Endodermal cell (in vitro differentiated cells): Measurements from ENCODE around the gene CXCL10. TPM values are rescaled to one million over a fixed set of nuclear protein-coding genes. Genes with fewer than 3 reads are reported as not detected.

Experiments used
- DNase-seq: peaks from one replicate; pipeline ENCODE4 v3.0.0-alpha.2; 2017
- H3K27ac ChIP-seq: 2 replicates; pipeline ENCODE4 v1.5.1; 2013; ENCODE audit warnings: mild to moderate bottlenecking, low read depth, low read length, moderate library complexity
- H3K27me3 ChIP-seq: 2 replicates; pipeline ENCODE4 v1.6.1; 2013; ENCODE audit warnings: mild to moderate bottlenecking, low read length, moderate library complexity; ENCODE audit not compliant: insufficient read depth, control insufficient read depth, poor library complexity, severe bottlenecking
- H3K36me3 ChIP-seq: 2 replicates; pipeline ENCODE4 v1.7.0; 2013; ENCODE audit warnings: mild to moderate bottlenecking, low read length, moderate library complexity; ENCODE audit not compliant: control insufficient read depth, insufficient read depth
- H3K4me1 ChIP-seq: one replicate; pipeline ENCODE4 v1.7.0; 2013; ENCODE audit warnings: low read length; ENCODE audit not compliant: control insufficient read depth, insufficient read depth
- H3K4me3 ChIP-seq: 2 replicates; pipeline ENCODE4 v1.5.1; 2013; ENCODE audit warnings: mild to moderate bottlenecking, low read length, moderate library complexity
- H3K9ac ChIP-seq: 2 replicates; pipeline ENCODE4 v1.6.1; 2013; ENCODE audit warnings: mild to moderate bottlenecking, low read length, moderate library complexity; ENCODE audit not compliant: poor library complexity, severe bottlenecking; ENCODE audit errors: extremely low read depth
- H3K9me3 ChIP-seq: 2 replicates; pipeline ENCODE4 v1.6.1; 2013; ENCODE audit warnings: mild to moderate bottlenecking, low read length, moderate library complexity; ENCODE audit not compliant: control insufficient read depth
- H3K27ac Mint-ChIP-seq: 2 replicates; pipeline ENCODE4 v1.8.0; 2020; ENCODE audit warnings: mixed read lengths
- H3K27me3 Mint-ChIP-seq: 2 replicates; pipeline ENCODE4 v1.8.0; 2021; ENCODE audit warnings: mild to moderate bottlenecking, mixed read lengths; ENCODE audit not compliant: insufficient read depth
- H3K36me3 Mint-ChIP-seq: 2 replicates; pipeline ENCODE4 v1.8.0; 2020; ENCODE audit warnings: low read depth, mixed read lengths
- H3K4me1 Mint-ChIP-seq: 2 replicates; pipeline ENCODE4 v1.8.0; 2020; ENCODE audit warnings: mixed read lengths
- H3K4me3 Mint-ChIP-seq: 2 replicates; pipeline ENCODE4 v1.8.0; 2020; ENCODE audit warnings: mild to moderate bottlenecking, moderate library complexity, mixed read lengths
- H3K9me3 Mint-ChIP-seq: 2 replicates; pipeline ENCODE4 v1.8.0; 2020; ENCODE audit warnings: mild to moderate bottlenecking, mixed read lengths
- CTCF ChIP-seq: fragments of 200-600 bp; sonication (generic); conservative IDR thresholded peaks from 2 replicates; pipeline ENCODE4 v1.5.0; 2021; ENCODE audit warnings: antibody characterized with exemption, mild to moderate bottlenecking
- total RNA-seq, 2 donors: library from RNA; stranded (reverse); fragmentation: NEBNext Ultra II Directional in 1 of 2; extraction: Animal tissue kit (Norgen Biotek cat#: 25700) in 1 of 2; gene quantifications; 2 replicates in 1 of 2; 3 replicates in 1 of 2; pipeline ENCODE4 v1.2.1, GENCODE V29; 2021

CXCL10 gene
- total RNA-seq, 2 donors from 2014 or later: not detected

DNA sequence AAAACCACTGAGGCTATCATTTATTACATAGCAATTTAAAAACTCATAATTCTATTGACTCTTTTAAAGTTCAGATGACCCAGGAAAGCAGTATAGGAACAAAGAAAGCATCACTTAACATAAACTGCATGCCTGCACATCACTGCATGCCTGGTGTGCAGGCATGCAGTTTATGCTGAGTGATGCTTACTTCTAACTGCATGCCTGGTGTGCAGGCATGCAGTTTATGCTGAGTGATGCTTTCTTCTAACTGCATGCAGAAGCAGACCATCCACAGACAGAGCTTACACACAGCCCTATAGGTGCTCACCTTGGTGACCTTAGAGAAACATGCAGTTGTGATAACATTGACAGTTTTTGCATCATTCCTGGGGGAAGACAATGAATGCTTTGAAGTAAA, 49.5 kb downstream of the CXCL10 start:
- Mint-ChIP-seq H3K36me3 (peaks cover 80% of the 10 kb centered on the region), H3K4me3 (no peak overlapping the region), H3K27me3 (no peaks in the 10 kb centered on the region), H3K27ac (no peak overlapping the region), H3K9me3 (peaks cover 16% of the 10 kb centered on the region), H3K4me1 (no peaks in the 10 kb centered on the region)
- no peak overlapping the region for H3K4me3 ChIP-seq
- peaks cover 89% of the 10 kb centered on the region for H3K36me3 ChIP-seq
- peaks cover 25% of the 10 kb centered on the region for H3K9me3 ChIP-seq
- no peak overlapping the region for H3K9ac ChIP-seq
- no peak for DNase-seq
- no peak overlapping the region for H3K27ac ChIP-seq
- no peak for TF ChIP-seq CTCF
- no peaks in the 10 kb centered on the region for H3K27me3 ChIP-seq
- H3K4me1 ChIP-seq: no peaks in the 10 kb centered on the region

Other genes with a start within 250 kb of the CXCL10 start
- not detected for gene PPEF2, start 121.0 kb downstream of the CXCL10 start, total RNA-seq
- gene NAAA, start 82.5 kb downstream of the CXCL10 start, total RNA-seq: 1 to 10 TPM; 1.7 TPM
- gene SDAD1, start 32.6 kb downstream of the CXCL10 start, total RNA-seq: 10 to 100 TPM; 38.1 to 47.4 TPM
- not detected for gene CXCL9, start 16.0 kb downstream of the CXCL10 start, total RNA-seq
- not detected for gene CXCL11, start 12.6 kb upstream of the CXCL10 start, total RNA-seq
- under 1 TPM in 1 of 2 donors, not detected in 1; 0.92 TPM for gene ART3, start 51.2 kb upstream of the CXCL10 start, total RNA-seq
- gene NUP54, start 124.9 kb upstream of the CXCL10 start, total RNA-seq: 10 to 100 TPM; 78.6 to 88.5 TPM
- gene SCARB2, start 190.3 kb upstream of the CXCL10 start, total RNA-seq: 10 to 100 TPM; 45.8 to 78.5 TPM
- gene FAM47E, start 228.2 kb upstream of the CXCL10 start, total RNA-seq: 1 to 10 TPM in 1 of 2 donors, under 1 TPM in 1; 0.84 to 2.5 TPM